Neural cell (in vitro differentiated cells): Measurements from ENCODE around the gene DCUN1D3.

Source experiments
- EP300 ChIP-seq: fragments of 450-650 bp; conservative IDR thresholded peaks from 2 replicates; pipeline ENCODE4 v1.6.1; 2014; ENCODE audit warnings: antibody characterized with exemption, mild to moderate bottlenecking, moderate library complexity; ENCODE audit not compliant: poor library complexity, severe bottlenecking
- POLR2AphosphoS5 ChIP-seq: IDR thresholded peaks from 2 replicates; pipeline ENCODE4 v1.6.1; 2012
- TAF1 ChIP-seq: IDR thresholded peaks from 2 replicates; pipeline ENCODE4 v1.6.1; 2012; ENCODE audit warnings: low read depth
- TF ChIP-seq, protein P1 (sequence below): fragments of 450-650 bp; IDR thresholded peaks from 2 replicates; pipeline ENCODE4 v1.5.1; 2014; ENCODE audit warnings: antibody characterized with exemption, mild to moderate bottlenecking, moderate library complexity; ENCODE audit not compliant: poor library complexity, severe bottlenecking

DNA sequence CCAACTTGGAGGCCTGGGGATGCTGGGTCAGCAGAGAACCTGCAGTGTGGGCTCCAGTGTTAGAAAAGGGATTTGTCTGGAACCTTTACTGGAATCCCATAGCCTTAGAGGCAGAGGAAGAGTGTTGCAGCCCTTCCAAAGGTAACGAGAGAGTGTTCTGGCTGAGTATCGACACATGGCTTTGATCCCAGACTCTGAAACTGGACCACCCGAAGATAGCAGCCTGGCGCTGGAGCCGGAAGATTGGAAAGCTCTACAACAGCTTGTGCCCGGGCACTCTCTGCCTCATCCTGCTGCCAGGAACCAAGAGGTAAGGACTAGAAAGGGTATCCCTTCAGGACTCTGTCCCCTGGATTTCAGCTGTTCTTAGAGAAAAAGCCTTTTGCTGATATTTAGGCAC lies 54.1 kb downstream of the DCUN1D3 start:
- TF ChIP-seq, protein P1, sequence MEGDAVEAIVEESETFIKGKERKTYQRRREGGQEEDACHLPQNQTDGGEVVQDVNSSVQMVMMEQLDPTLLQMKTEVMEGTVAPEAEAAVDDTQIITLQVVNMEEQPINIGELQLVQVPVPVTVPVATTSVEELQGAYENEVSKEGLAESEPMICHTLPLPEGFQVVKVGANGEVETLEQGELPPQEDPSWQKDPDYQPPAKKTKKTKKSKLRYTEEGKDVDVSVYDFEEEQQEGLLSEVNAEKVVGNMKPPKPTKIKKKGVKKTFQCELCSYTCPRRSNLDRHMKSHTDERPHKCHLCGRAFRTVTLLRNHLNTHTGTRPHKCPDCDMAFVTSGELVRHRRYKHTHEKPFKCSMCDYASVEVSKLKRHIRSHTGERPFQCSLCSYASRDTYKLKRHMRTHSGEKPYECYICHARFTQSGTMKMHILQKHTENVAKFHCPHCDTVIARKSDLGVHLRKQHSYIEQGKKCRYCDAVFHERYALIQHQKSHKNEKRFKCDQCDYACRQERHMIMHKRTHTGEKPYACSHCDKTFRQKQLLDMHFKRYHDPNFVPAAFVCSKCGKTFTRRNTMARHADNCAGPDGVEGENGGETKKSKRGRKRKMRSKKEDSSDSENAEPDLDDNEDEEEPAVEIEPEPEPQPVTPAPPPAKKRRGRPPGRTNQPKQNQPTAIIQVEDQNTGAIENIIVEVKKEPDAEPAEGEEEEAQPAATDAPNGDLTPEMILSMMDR, result no peak
- TF ChIP-seq TAF1 (no peak), EP300 (no peak), POLR2AphosphoS5 (no peak)
